Activated T-cell treated with anti-CD3 and anti-CD28 coated beads for 4 hours (primary cell): ENCODE data around the gene CTNNA1.
"Not testable (repeated sequence)": the region's sequence is repeated elsewhere in the genome, so short reads cannot be mapped to it uniquely, and the experiment has no call there.

Experiments
- DNase-seq: peaks from one replicate; pipeline ENCODE4 v3.0.0-alpha.2; 2020

CTNNA1 gene

GRCh38 chr5:138752951-138753793 lies at the start of gene CTNNA1:
Gene CTNNA1 (plus strand): TSS chr5:138753425. CDS start chr5:138781925, 28,500 bp downstream.
- peak; percentile 53 for DNase-seq

GRCh38 chr5:138703777-138704176 lies 49.4 kb upstream of the CTNNA1 start:
- not testable (repeated sequence) for DNase-seq

- no peak for DNase-seq
These were observed 48.2 kb upstream of the CTNNA1 start for GRCh38 chr5:138705007-138705406.

- DNase-seq, result no peak
These were observed 47.7 kb upstream of the CTNNA1 start for GRCh38 chr5:138705567-138705966.

GRCh38 chr5:138706655-138707480 lies 46.4 kb upstream of the CTNNA1 start:
- no peak for DNase-seq

- no peak for DNase-seq
These were observed 44.4 kb upstream of the CTNNA1 start for GRCh38 chr5:138708791-138709190.

GRCh38 chr5:138709202-138709601 lies 44.0 kb upstream of the CTNNA1 start:
- DNase-seq, result no peak

GRCh38 chr5:138711087-138711486 lies 42.1 kb upstream of the CTNNA1 start:
- no peak for DNase-seq

- DNase-seq, result no peak
These were observed 41.4 kb upstream of the CTNNA1 start for GRCh38 chr5:138711811-138712210.

GRCh38 chr5:138712324-138712723 lies 40.9 kb upstream of the CTNNA1 start:
- DNase-seq, result no peak

- no peak for DNase-seq
These were observed 40.4 kb upstream of the CTNNA1 start for GRCh38 chr5:138712791-138713190.

- no peak for DNase-seq
These were observed 40.0 kb upstream of the CTNNA1 start for GRCh38 chr5:138713247-138713646.

- DNase-seq, result no peak
These were observed 38.5 kb upstream of the CTNNA1 start for GRCh38 chr5:138714694-138715093.

GRCh38 chr5:138715931-138716432 lies 37.2 kb upstream of the CTNNA1 start:
- not testable (repeated sequence) for DNase-seq

- DNase-seq, result no peak
These were observed 36.7 kb upstream of the CTNNA1 start for GRCh38 chr5:138716456-138716924.

GRCh38 chr5:138717399-138717798 lies 35.8 kb upstream of the CTNNA1 start:
- no peak for DNase-seq

GRCh38 chr5:138719811-138720210 lies 33.4 kb upstream of the CTNNA1 start:
- no peak for DNase-seq

- DNase-seq, result no peak
These were observed 32.4 kb upstream of the CTNNA1 start for GRCh38 chr5:138720840-138721239.

- DNase-seq, result no peak
These were observed 31.2 kb upstream of the CTNNA1 start for GRCh38 chr5:138721979-138722378.

- DNase-seq, result no peak
These were observed 30.6 kb upstream of the CTNNA1 start for GRCh38 chr5:138722544-138723177.

GRCh38 chr5:138724470-138725146 lies 28.6 kb upstream of the CTNNA1 start:
- DNase-seq, result no peak

- DNase-seq, result no peak
These were observed 27.9 kb upstream of the CTNNA1 start for GRCh38 chr5:138725153-138725817.
